EL (cell line): ENCODE measurements around the gene EDNRA.

Experiments
- DNase-seq: peaks from one replicate; pipeline ENCODE4 v3.0.0-alpha.2; 2016

EDNRA gene

GRCh38 chr4:147590249-147590920, 109.5 kb downstream of the EDNRA start:
- DNase-seq = peak; percentile 67

DNA sequence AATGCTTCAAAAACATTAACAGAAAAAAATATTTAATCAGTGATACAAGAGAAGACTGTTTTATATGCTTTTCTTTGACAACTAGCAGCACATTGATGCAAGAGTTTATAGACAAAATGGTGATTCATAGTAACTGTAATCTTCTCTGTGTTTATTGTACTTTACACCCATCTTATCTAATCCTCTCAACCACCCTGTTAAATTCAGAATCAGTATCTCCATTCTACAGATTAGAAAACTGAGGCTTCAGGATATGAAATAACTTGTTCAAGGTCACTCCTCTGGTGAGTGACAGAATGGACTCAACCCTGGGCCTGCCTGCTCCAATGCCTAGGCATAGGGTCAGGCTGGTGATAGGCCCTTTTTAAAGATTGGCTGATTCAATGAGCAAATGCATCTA, 110.2 kb downstream of the EDNRA start:
- no peak for DNase-seq

DNA sequence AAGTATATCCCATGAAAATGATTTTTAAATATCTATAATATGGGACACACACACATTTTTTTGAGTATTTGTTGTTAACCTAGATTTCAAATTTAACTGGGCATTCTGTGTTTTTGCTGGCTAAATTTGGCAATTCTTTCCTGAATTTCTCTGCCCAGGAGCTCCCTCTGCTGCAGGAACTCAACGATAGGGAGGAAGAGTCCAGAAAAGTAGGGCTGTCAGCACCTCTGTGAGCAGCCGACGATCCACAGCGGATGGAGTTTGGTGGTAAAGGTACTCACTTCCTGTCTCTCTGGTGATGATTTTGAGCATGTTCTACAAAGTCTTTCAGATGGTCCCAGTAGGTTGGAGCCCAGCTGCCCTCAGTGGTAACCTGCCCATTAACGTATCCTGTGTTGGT, 113.2 kb downstream of the EDNRA start:
- DNase-seq = no peak
